Mononuclear cell (primary cell): Measurements from ENCODE around the gene DDX54. TPM values are rescaled to one million over a fixed set of nuclear protein-coding genes. Genes with fewer than 3 reads are reported as not detected.
"Not testable (repeated sequence)": the region's sequence is repeated elsewhere in the genome, so short reads cannot be mapped to it uniquely, and the experiment has no call there.

Source experiments
- H3K27me3 ChIP-seq: 2 replicates; pipeline ENCODE4 v1.6.0; 2011; ENCODE audit warnings: low read length, control low read depth; ENCODE audit not compliant: insufficient read depth
- H3K4me1 ChIP-seq: 2 replicates; pipeline ENCODE4 v1.5.1; 2011; ENCODE audit warnings: mild to moderate bottlenecking, low read length, control low read depth; ENCODE audit not compliant: insufficient read depth
- H3K4me3 ChIP-seq: 2 replicates; pipeline ENCODE4 v1.5.1; 2011; ENCODE audit warnings: mild to moderate bottlenecking, low read length, moderate library complexity
- H3K9me3 ChIP-seq: 2 replicates; pipeline ENCODE4 v1.5.1; 2011; ENCODE audit warnings: low read depth, mild to moderate bottlenecking, control low read depth, low read length
- total RNA-seq: library from RNA; depleted of rRNA; stranded (reverse); fragments of >200 nt; gene quantifications from one replicate; pipeline ENCODE4 v1.2.3, GENCODE V29; 2012

DDX54 gene
- total RNA-seq, 1 donor = 31.7 TPM

DNA sequence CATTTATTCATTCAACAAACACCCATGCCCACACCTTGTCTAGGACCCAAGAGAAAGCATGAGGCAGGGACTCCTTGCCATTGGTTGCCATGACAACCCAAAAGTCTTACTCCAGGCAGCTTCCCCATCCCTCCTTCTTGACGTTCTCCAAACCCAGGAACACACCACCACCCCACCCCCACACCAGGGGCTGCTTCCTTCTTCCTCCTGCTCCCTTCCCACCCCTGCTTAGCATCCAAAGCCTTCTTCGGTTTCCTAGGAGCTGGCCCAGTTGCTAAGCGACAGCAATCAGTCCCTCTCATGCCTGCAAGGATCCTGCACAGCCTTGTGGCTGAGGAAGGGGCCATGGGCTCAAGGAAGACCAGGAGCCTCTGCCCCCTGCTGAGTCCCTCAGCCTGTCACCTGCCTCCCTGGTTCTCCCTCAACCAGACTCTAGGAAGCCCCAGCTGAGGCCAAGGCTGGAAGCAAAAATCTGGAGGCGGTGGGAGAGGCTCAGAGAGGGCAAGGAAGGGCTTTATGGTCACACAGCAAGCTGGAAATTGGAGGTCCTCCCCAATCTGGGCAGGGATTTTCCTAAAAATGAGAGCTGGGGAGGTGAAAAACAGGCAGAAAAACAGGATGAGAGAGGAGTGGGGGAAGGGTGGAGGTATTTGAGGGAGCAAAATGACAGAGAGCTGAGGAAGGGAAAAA lies 65.2 kb downstream of the DDX54 start:
- no peaks in the 10 kb centered on the region for H3K4me1 ChIP-seq
- no peaks in the 10 kb centered on the region for H3K9me3 ChIP-seq
- H3K27me3 ChIP-seq = no peaks in the 10 kb centered on the region
- no peak overlapping the region for H3K4me3 ChIP-seq

DNA sequence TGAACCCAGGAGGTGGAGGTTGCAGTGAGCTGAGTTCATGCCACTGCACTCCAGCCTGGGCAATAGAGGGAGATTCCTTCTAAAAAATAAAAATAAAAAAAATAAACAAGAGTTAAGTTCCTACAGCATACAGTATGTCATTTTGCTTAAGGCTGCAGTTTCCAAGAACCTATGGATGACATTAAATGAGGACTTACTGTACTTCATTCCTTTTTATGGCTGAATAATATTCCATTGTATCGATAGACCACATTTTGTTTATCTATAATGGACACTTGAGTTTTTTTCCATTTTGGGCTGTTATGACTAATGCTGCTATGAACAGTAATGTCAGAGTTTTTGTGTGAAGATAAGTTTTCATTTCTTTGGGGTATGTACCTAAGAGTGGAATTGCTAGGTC lies 67.1 kb downstream of the DDX54 start:
- H3K27me3 ChIP-seq = no peaks in the 10 kb centered on the region
- no peaks in the 10 kb centered on the region for H3K4me1 ChIP-seq
- H3K4me3 ChIP-seq = no peak overlapping the region
- H3K9me3 ChIP-seq = no peaks in the 10 kb centered on the region

DNA sequence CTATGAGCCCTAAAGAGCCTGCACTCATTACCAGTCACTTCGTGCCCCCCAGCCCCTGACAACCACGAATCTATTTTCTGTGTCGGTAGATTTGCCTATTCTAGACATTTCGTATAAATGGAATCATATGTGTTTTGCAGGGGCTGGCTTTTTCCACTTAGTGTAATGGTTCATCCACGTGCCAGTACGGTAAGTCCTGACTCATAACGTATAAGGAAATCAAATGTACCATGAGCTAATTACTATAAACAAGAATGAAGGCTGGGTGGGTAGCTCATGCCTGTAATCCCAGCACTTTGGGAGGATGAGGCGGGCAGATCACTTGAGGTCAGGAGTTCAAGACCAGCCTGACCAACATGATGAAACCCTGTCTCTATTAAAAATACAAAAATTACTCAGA lies 67.6 kb downstream of the DDX54 start:
- not testable (repeated sequence) for H3K4me1 ChIP-seq, H3K27me3 ChIP-seq, H3K9me3 ChIP-seq, H3K4me3 ChIP-seq

DNA sequence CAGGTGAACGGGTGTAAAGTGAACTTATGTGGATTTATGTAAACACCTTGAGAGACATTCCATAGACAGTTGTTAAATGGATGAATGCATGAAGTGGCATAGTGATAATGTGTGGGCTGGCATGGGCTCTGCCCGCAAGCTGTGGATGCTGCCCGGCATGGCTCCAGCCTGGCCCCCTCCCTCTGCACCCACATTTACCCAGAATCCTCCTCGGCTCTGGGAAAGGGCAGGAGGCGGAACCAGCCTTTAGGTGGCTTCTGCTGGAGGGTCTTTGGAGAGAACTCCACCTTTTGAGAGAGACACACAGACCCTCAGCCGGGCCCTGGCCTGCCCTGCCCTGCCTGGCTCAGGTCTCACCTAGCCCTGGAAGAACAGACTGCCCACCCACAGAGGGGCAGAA lies 68.4 kb downstream of the DDX54 start:
- H3K9me3 ChIP-seq = no peaks in the 10 kb centered on the region
- H3K4me1 ChIP-seq = no peaks in the 10 kb centered on the region
- H3K4me3 ChIP-seq = no peak overlapping the region
- H3K27me3 ChIP-seq = no peaks in the 10 kb centered on the region

DNA sequence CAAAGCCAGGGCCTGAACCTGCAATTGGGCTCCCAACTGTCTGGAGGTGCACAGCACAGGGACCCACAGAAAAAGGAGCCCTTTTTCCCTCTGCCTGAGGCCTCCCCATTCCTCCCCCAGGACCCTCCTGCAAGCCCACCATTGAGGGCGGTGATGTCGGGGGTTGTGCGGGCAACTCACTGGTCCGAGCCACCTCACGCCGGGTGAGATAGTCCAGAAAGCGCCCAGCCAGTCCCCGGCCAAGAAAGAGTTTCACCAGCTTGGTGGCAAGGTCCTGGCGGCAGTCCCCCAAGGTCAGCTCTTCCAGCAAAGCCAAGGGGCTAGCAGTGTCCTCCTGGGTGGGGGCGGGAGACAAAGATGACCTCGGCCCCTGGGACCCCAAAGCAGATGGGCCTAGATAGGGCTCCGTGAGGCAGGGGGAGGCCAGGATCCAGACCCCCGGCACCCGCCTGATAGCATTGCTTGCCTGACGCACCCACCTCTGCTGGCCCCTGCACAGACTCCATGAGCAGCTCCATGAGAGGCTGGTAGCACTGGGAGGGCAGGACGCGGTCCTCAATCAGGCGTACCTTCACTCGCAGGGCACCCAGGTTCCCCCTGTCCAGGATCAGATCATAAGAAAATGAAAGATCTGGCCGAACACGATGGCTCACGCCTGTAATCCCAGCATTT lies 69.7 kb downstream of the DDX54 start:
- no peaks in the 10 kb centered on the region for H3K27me3 ChIP-seq
- no peak overlapping the region for H3K4me3 ChIP-seq
- no peaks in the 10 kb centered on the region for H3K9me3 ChIP-seq
- H3K4me1 ChIP-seq = no peaks in the 10 kb centered on the region

DNA sequence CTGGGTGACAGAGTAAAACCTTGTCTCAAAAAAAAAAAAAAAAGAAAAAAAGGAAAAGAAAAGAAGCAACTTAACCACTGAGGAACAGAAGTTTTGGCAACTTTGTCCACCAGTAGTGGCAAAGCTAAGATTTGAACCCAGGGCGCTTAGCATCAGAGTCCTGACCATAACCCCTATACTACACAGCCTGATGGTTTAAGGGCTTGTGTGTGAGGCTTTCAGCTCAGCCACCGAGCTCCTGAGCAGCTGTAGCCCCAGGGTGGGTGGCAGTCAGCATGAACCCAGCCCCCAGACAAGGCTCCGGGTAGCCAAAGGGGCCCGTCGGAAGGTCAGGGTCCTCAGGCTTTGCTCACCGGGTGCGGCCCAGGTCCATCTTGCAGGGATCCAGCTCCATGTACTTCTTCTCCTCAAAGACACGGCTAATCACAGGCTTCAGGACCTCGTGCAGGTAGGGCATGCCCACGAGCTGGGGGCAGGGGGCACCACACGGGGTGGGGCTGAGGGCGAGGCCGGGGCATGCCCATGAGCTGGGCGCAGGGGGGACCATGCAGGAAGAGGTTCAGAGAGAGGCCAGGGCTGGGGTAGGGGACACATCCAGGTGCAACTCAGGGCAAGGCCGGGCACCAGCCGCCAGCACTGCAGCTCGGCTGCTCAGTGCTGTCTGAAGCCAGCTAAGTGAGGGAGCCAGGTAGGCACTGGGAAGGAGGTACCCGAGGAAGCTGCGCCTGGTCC lies 70.7 kb downstream of the DDX54 start:
- H3K4me3 ChIP-seq = no peak overlapping the region
- H3K9me3 ChIP-seq = no peaks in the 10 kb centered on the region
- H3K27me3 ChIP-seq = no peaks in the 10 kb centered on the region
- H3K4me1 ChIP-seq = no peaks in the 10 kb centered on the region

DNA sequence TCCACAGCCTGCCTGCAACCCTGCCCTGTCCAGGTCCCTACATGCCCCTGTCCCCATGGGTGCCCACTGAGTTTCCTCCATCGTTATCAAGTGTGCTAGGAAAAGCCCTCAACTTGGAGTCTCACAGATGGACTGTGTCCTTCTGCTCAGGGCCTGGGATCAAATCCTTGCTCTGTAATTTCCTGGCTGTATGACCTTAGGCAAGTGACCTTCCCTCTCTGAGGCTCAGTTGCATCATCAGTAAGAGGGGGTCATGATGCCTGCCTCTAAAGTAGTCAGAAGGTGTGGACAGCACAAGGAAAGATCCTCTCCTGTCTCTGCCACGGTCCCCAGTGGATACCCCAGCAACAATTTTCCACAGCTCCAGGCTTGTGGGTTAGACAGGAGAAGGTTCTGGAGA lies 71.9 kb downstream of the DDX54 start:
- Histone ChIP-seq H3K9me3 (no peaks in the 10 kb centered on the region), H3K4me3 (no peak overlapping the region), H3K4me1 (no peaks in the 10 kb centered on the region), H3K27me3 (no peaks in the 10 kb centered on the region)

DNA sequence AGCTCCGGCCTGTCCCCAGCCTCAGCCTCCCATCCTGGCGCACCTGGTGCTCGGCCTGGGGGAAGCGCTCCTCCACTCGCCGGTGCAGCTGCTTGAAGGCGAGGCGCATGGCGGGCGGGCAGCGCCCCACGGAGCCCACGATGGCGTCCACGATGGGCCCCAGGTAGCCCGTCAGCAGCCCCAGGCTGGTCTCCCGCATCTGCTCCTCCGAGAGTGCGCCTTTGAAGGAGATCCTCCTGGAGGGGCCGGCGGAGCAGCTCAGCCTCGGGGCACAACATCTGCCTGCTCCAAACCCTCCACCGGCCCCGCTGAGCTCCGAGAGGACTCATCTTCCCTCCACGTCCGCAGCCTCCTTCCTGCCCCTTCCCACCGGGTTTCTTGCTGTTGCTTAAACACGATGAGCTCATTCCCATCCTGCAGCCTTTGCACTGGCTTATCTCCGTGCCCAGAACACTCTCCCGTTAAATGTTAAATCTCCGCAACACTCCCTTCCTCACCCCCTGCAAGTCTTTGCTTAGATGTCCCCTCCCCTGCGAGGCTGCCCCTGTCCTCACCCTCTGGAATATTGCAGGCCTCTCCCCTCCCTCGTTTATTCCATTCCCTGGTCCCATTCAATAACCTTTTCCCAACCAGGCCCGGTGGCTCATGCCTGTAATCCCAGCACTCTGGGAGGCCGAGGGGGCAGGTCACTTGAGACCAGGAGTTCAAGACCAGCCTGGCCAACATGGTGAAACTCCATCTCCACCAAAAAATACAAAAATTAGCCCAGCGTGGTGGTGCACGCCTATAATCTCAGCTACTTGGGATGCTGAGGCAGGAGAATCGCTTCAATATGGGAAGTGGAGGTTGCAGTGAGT lies 73.0 kb downstream of the DDX54 start:
- H3K27me3 ChIP-seq = no peaks in the 10 kb centered on the region
- H3K9me3 ChIP-seq = no peaks in the 10 kb centered on the region
- H3K4me1 ChIP-seq = no peaks in the 10 kb centered on the region
- H3K4me3 ChIP-seq = no peak overlapping the region

DNA sequence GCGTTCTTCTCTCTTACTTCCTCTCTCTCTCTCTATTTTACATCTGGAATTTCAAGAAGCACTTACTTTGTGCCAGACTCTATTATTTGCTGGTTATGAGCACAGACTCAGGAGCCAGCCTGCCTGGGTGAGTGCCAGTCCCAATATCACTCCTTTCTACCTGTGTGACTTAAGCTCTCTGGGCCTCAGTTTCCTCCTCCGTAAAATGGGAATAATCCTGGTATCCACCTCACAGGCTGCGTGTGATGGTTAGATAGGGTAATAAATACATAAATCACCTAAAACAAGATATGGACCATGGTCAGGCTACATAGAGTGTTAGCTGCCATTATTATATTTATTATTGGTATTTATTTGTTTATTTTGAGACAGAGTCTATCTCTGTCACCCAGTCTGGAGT lies 74.0 kb downstream of the DDX54 start:
- Histone ChIP-seq H3K9me3 (no peaks in the 10 kb centered on the region), H3K4me1 (no peaks in the 10 kb centered on the region), H3K4me3 (no peak overlapping the region), H3K27me3 (no peaks in the 10 kb centered on the region)

DNA sequence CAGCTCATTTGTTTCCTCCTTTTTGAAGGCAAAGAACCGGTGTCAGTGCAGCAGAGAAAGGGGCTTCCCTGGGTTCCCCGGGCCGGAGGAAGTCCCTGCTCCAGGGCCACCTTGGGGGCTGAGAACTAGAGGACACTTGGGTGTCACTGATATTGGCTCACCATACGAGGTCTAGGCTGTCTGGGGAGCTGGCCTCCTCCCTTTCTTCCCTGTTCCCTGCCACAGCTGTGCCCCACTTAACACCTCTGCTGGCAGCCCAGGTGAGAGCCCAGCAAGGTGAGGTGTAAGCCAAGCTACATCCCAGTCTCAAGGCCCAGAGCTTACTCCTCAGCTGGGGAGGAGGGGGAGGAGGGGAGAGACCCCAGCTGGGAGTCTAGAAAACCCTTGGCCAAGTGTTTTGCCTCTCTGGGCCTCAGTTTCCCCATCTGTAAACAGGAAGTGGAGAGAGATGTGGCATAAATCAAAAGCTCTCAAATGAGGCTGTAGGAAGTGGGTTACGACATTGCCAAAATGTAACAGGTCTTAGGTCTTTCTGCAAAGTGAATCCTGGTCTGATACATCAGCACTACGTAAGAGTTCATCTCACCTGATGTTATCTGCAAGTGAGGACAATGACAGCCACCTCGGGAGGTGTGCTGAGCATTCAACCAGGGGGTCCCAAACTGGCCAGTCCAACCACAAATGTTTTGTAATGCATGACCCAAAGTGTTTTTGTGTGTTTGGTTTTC lies 75.2 kb downstream of the DDX54 start:
- no peaks in the 10 kb centered on the region for H3K9me3 ChIP-seq
- H3K27me3 ChIP-seq = no peaks in the 10 kb centered on the region
- no peaks in the 10 kb centered on the region for H3K4me1 ChIP-seq
- no peak overlapping the region for H3K4me3 ChIP-seq

DNA sequence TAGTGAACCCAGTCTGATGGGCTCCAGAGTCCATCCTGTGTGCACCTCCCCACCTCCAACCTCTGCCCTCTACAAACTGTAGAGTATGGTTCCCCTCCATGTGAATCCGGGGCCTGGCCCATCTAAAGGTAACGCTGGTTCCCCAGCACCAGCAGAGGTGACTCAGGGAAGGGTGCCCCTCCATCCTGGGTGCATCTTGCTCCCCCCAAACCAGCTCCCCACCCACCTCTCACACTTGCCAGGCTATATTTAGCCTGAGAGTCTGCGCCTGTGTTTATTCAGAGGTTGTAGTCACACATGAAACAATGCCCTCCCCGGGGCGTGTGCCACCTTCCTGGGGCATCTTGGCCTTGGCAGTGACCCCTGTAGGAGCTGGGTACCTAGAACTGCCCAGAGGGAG lies 75.9 kb downstream of the DDX54 start:
- Histone ChIP-seq H3K27me3 (no peaks in the 10 kb centered on the region), H3K4me1 (no peaks in the 10 kb centered on the region), H3K9me3 (no peaks in the 10 kb centered on the region)

DNA sequence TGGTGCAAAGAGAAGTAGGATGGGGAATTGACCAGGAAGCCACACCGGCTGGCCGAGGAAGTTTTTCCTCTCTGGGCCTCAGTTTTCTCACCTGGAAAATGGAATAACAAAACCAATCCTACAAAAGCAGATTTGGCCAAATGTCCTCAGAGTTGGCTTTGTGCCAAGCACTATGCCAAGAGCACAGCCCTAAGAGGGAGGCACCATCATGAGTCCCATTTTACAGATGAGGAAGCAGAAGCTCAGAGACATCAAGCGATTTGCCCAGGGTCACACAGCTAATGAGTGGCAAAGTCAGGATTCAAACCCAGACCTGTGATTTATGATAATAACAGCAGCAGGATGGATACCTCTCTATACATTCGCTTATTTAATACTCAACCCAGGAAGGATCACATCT lies 77.0 kb downstream of the DDX54 start:
- Histone ChIP-seq H3K4me3 (no peak overlapping the region), H3K4me1 (no peaks in the 10 kb centered on the region), H3K27me3 (no peaks in the 10 kb centered on the region), H3K9me3 (no peaks in the 10 kb centered on the region)

More for the DNA sequence above, 75.9 kb downstream of the DDX54 start:
- no peak overlapping the region for H3K4me3 ChIP-seq
